K562 (cell line): Measurements from ENCODE around the gene RASGRP2. TPM values are rescaled to one million over a fixed set of nuclear protein-coding genes. Genes with fewer than 3 reads are reported as not detected.

Experiments
- CHD1 ChIP-seq: fragments of 200-600 bp; sonication (generic); IDR thresholded peaks from one replicate; pipeline ENCODE4 v1.6.1; 2012; ENCODE audit warnings: mild to moderate bottlenecking, moderate library complexity, low read length, inconsistent platforms
- PRPF4 ChIP-seq: fragments of 200-400 bp; formaldehyde crosslinking; IDR thresholded peaks from one replicate; pipeline ENCODE4 v1.6.1; 2017; ENCODE audit warnings: low read length, low read depth, mild to moderate bottlenecking; ENCODE audit not compliant: insufficient read depth, poor library complexity, severe bottlenecking
- SMAD2 ChIP-seq: fragments of 150-350 bp; IDR thresholded peaks from 2 replicates; pipeline ENCODE4 v1.6.1; 2014; ENCODE audit warnings: low read depth, mild to moderate bottlenecking, low read length
- SMARCC2 ChIP-seq: fragments of 450-650 bp; IDR thresholded peaks from 2 replicates; pipeline ENCODE4 v1.6.1; 2017; ENCODE audit warnings: antibody characterized with exemption, moderate library complexity, mild to moderate bottlenecking, low read depth
- SREBF2 ChIP-seq: sonication (generic); formaldehyde crosslinking; IDR thresholded peaks from 2 replicates; pipeline ENCODE4 v1.4.0; 2020; ENCODE audit warnings: mild to moderate bottlenecking, missing genetic modification reagents
- ZBTB33 ChIP-seq: sonication (generic); formaldehyde crosslinking; IDR thresholded peaks from 2 replicates; pipeline ENCODE4 v1.8.1; 2023; ENCODE audit warnings: mild to moderate bottlenecking, missing genetic modification reagents
- ZEB2 ChIP-seq: fragments of 450-650 bp; IDR thresholded peaks from 2 replicates; pipeline ENCODE4 v1.6.1; 2016
- polyA plus RNA-seq, 8 experiments: library from polyadenylated mRNA; depleted of rRNA in 4 of 8; stranded (reverse) in 5 of 8; unstranded in 3 of 8; fragments of >200 nt; fragmentation: Nextera tagmentation in 2 of 8; fragmentation: Illumina TruSeq in 1 of 8; extraction: Ambion mirVana in 2 of 8; extraction: Trizol in 1 of 8; gene quantifications; 2 replicates each; pipeline versions ENCODE4 v1.2.1 to v1.2.3, GENCODE V29; 2011 to 2014; ENCODE audit warnings: inconsistent platforms in 1 of 8, missing spikeins in 1 of 8
- total RNA-seq, 7 experiments: library from RNA; depleted of rRNA in 6 of 7; stranded (reverse); fragments of >200 nt in 6 of 7; fragmentation: Illumina TruSeq in 2 of 7; extraction: Trizol in 2 of 7; gene quantifications; 2 replicates each; pipeline versions ENCODE4 v1.2.1 to v1.2.3, GENCODE V29; 2011 to 2021; ENCODE audit warnings: low replicate concordance in 1 of 7
- TF ChIP-seq, protein P1 (sequence below): fragments of 450-650 bp; IDR thresholded peaks from 2 replicates; pipeline ENCODE4 v1.6.1; 2016; ENCODE audit warnings: mild to moderate bottlenecking, moderate library complexity
- TF ChIP-seq, protein P2 (sequence below): fragments of 250-450 bp; sonication (Bioruptor Pico); IDR thresholded peaks from 2 replicates; pipeline ENCODE4 v1.4.0; 2020; ENCODE audit warnings: mild to moderate bottlenecking, moderate library complexity, borderline replicate concordance

Gene RASGRP2
- total and polyA plus RNA-seq, 9 of the 15 experiments (the other 6 are each of a cell fraction or from before 2014, with no cell fraction given) = 0.87 to 22.7 (median 5.5) TPM

DNA sequence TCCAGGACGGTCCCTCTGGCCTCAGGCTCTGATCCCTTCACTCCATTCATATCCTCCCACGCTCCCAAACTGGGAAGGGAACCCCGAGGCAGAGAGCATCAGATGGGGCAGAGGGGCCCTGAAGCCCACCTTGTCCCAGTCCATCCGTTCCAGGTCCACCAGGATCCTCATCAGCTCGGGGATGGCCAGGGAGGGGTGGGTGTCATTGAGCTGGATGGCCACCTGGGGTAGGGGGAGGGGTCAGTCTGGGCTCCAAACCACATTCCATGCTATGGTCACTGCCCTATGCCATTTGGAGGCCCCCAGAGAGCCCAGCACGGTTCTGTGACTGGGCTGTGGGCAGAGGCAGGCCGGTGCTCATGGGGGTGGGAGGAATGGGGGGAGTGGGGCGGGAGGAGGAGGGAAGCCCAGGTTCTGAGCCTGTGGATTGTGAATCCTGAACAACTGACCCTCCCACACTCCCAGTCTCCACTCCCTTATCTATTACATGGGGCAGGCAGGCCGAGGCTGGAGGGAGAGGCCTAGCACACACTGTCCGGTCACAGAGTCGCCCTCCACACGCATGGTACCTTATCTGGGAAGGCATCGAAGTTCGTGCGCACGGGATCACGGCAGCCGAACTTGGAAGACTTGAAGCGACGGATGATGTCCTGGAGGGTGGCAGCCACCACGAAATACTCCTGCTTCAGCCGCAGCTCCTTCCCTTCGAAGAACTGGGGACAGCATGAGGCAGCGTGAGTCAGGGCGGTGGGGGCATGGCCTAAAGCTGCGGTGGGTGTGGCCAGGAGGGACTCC is 10.4 kb upstream of the RASGRP2 start (continued):
- TF ChIP-seq, protein P1, sequence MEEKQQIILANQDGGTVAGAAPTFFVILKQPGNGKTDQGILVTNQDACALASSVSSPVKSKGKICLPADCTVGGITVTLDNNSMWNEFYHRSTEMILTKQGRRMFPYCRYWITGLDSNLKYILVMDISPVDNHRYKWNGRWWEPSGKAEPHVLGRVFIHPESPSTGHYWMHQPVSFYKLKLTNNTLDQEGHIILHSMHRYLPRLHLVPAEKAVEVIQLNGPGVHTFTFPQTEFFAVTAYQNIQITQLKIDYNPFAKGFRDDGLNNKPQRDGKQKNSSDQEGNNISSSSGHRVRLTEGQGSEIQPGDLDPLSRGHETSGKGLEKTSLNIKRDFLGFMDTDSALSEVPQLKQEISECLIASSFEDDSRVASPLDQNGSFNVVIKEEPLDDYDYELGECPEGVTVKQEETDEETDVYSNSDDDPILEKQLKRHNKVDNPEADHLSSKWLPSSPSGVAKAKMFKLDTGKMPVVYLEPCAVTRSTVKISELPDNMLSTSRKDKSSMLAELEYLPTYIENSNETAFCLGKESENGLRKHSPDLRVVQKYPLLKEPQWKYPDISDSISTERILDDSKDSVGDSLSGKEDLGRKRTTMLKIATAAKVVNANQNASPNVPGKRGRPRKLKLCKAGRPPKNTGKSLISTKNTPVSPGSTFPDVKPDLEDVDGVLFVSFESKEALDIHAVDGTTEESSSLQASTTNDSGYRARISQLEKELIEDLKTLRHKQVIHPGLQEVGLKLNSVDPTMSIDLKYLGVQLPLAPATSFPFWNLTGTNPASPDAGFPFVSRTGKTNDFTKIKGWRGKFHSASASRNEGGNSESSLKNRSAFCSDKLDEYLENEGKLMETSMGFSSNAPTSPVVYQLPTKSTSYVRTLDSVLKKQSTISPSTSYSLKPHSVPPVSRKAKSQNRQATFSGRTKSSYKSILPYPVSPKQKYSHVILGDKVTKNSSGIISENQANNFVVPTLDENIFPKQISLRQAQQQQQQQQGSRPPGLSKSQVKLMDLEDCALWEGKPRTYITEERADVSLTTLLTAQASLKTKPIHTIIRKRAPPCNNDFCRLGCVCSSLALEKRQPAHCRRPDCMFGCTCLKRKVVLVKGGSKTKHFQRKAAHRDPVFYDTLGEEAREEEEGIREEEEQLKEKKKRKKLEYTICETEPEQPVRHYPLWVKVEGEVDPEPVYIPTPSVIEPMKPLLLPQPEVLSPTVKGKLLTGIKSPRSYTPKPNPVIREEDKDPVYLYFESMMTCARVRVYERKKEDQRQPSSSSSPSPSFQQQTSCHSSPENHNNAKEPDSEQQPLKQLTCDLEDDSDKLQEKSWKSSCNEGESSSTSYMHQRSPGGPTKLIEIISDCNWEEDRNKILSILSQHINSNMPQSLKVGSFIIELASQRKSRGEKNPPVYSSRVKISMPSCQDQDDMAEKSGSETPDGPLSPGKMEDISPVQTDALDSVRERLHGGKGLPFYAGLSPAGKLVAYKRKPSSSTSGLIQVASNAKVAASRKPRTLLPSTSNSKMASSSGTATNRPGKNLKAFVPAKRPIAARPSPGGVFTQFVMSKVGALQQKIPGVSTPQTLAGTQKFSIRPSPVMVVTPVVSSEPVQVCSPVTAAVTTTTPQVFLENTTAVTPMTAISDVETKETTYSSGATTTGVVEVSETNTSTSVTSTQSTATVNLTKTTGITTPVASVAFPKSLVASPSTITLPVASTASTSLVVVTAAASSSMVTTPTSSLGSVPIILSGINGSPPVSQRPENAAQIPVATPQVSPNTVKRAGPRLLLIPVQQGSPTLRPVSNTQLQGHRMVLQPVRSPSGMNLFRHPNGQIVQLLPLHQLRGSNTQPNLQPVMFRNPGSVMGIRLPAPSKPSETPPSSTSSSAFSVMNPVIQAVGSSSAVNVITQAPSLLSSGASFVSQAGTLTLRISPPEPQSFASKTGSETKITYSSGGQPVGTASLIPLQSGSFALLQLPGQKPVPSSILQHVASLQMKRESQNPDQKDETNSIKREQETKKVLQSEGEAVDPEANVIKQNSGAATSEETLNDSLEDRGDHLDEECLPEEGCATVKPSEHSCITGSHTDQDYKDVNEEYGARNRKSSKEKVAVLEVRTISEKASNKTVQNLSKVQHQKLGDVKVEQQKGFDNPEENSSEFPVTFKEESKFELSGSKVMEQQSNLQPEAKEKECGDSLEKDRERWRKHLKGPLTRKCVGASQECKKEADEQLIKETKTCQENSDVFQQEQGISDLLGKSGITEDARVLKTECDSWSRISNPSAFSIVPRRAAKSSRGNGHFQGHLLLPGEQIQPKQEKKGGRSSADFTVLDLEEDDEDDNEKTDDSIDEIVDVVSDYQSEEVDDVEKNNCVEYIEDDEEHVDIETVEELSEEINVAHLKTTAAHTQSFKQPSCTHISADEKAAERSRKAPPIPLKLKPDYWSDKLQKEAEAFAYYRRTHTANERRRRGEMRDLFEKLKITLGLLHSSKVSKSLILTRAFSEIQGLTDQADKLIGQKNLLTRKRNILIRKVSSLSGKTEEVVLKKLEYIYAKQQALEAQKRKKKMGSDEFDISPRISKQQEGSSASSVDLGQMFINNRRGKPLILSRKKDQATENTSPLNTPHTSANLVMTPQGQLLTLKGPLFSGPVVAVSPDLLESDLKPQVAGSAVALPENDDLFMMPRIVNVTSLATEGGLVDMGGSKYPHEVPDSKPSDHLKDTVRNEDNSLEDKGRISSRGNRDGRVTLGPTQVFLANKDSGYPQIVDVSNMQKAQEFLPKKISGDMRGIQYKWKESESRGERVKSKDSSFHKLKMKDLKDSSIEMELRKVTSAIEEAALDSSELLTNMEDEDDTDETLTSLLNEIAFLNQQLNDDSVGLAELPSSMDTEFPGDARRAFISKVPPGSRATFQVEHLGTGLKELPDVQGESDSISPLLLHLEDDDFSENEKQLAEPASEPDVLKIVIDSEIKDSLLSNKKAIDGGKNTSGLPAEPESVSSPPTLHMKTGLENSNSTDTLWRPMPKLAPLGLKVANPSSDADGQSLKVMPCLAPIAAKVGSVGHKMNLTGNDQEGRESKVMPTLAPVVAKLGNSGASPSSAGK = peak; percentile 94
- TF ChIP-seq SREBF2 (CRISPR knock-in tag) (no peak), SMARCC2 (no peak), SMAD2 (no peak), CHD1 (no peak), ZBTB33 (CRISPR knock-in tag) (no peak), PRPF4 (no peak), ZEB2 (no peak)
- TF ChIP-seq, protein P2, sequence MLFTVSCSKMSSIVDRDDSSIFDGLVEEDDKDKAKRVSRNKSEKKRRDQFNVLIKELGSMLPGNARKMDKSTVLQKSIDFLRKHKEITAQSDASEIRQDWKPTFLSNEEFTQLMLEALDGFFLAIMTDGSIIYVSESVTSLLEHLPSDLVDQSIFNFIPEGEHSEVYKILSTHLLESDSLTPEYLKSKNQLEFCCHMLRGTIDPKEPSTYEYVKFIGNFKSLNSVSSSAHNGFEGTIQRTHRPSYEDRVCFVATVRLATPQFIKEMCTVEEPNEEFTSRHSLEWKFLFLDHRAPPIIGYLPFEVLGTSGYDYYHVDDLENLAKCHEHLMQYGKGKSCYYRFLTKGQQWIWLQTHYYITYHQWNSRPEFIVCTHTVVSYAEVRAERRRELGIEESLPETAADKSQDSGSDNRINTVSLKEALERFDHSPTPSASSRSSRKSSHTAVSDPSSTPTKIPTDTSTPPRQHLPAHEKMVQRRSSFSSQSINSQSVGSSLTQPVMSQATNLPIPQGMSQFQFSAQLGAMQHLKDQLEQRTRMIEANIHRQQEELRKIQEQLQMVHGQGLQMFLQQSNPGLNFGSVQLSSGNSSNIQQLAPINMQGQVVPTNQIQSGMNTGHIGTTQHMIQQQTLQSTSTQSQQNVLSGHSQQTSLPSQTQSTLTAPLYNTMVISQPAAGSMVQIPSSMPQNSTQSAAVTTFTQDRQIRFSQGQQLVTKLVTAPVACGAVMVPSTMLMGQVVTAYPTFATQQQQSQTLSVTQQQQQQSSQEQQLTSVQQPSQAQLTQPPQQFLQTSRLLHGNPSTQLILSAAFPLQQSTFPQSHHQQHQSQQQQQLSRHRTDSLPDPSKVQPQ (CRISPR knock-in tag) = no peak
